NCI-H460 (cell line): Measurements from ENCODE around the gene LRRC38. TPM values are rescaled to one million over a fixed set of nuclear protein-coding genes. Genes with fewer than 3 reads are reported as not detected.

Source experiments
- DNase-seq: peaks from one replicate; pipeline ENCODE4 v3.0.0-alpha.2; 2016; ENCODE audit warnings: low read depth; ENCODE audit errors: extremely low read depth
- total RNA-seq: library from RNA; depleted of rRNA; stranded (reverse); fragments of >200 nt; shearing (Covaris generic); gene quantifications from 2 replicates; pipeline ENCODE4 v1.2.3, GENCODE V29; 2014

LRRC38 gene
- total RNA-seq, 1 experiment from 2014 or later: not detected

- DNase-seq: no peak
These were observed 3.5 kb upstream of the LRRC38 start for GRCh38 chr1:13517193-13517812.

GRCh38 chr1:13516606-13517005, 2.8 kb upstream of the LRRC38 start:
- DNase-seq: no peak

GRCh38 chr1:13514821-13515220, 1.0 kb upstream of the LRRC38 start:
- DNase-seq: no peak

DNA sequence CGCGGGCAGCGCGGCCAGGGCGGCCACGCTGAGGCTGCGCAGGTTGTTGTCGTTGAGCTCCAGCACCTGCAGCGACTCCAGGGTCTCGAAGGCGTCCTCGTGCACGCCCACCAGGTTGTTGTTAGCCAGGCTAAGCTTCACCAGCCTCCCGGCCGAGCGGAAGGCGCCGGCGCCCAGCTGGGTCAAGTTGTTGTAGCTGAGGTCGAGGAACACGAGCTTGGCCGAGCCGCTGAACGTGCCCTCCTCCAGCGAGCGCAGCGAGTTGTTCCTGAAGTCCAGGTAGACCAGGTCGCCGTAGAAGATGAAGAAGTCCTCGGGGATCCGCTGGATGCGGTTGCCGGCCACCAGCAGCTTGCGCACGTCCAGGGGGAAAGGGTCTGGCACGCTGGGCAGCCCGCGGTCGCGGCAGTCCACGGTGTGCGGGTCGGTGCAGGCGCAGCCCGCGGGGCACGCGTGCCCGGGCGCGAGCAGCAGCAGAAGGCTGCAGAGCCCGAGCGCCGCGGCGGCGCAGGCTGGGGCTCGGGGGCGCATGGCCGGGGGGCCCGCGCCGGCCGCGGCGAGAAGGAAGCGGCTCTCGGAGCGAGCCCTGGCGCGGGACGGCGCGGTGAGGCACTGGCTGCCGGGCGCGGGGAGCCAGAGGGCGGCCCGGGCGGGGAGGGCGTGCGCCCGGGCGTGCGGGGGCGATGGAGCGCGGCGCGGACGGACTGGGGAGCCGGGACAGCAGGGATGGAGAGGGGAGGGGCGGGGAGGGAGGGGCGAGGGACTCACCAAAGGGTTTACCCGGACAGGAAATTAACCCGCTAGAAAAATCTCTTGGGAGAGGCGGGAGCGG, 524 bp downstream of the LRRC38 start:
- no peak for DNase-seq

DNA sequence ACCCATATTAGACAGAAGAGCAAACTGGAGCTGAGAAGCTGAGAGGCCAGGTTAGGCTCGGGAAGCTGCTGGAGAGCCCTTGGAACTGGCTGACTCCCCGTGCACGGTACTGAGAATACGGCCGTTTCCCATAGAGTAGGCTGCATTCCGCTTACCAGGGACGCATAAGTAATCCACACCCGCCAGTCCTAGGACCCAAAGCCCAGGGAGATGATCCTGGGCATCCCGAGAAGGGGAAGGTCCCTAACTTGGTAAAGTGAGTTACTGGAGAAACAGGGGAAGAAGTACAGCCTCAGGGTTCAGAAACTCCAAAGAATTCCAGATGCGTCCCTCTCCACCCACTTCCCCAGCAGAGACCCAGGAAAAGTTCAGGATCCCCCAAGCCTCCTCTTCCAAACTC, 1.3 kb downstream of the LRRC38 start:
- DNase-seq: no peak

- no peak for DNase-seq
These were observed 3.3 kb downstream of the LRRC38 start for GRCh38 chr1:13510499-13510898.

DNA sequence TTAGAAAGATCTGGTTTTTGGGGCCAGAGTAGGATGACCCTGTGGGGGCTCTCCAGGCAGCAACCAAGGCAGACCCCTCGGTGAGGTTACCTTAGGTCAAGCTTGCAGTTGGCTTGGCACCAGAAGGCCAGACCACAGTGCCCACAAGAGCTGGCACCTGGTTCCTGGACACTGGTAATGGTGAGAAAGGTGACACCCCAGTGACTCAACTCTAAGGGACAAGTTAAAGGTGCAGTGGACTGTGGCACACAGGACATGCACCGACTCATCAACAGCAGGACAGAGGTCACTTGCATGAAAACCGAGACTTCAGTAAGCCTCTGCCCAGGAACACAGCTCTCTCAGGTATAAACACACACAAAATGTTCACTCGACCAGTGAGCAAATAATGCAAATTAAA, 6.7 kb downstream of the LRRC38 start:
- DNase-seq: no peak

DNA sequence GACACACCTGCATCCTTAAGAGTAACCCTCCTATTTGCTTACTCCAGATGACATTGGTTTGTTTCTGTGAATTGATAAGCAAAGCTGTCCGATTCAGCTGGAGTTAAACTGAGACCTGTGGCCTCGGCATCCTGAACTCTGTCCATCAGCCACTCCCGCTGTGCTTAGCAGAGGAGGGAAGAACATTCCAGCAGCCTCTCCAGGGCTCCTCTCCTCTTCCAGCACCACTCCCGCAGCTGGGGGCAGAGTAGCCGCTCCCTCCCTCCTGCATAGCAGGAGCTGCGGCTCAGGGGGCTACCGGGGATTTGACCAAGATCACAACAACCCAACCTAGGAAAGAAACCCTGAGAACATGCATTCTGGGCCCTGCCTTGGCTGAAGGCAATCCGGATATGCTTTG, 8.8 kb downstream of the LRRC38 start:
- no peak for DNase-seq

DNA sequence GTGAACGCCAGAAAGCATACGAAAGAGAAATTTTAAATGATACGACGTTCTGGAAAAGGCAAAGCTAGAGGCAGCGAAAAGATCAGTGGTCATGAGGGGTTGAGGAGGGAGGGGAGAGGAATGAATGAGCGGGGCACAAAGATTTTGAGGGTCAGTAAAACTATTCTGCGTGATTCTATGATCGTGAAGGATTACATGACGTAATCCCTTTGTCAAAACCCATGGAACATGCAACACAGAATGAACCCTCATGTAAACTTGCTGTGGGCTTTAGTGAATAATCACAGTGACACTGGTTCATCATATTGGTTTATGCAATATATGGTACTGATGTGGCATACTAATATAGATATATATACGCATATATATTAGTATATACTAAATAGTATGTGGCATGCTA, 13.0 kb downstream of the LRRC38 start:
- no peak for DNase-seq

DNA sequence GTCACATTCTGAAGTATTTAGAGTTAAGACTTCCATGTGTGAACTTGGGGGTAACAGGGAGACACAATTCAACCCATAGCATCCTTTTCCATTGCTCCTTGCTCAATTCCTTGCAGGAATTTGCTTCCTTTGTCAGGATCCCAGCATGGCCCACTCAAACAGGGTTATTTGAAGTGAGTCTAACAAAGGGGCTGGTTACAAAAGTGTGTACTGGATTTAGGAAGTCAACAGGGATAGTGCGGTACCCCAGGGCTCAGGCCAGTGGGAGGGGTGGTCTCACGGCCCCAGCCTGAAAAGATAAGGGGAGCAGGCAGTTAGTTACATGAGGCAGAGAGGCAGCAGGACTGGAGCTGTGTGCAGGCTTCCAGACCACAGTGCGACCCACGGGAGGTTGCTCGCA, 14.4 kb downstream of the LRRC38 start:
- DNase-seq: no peak

DNA sequence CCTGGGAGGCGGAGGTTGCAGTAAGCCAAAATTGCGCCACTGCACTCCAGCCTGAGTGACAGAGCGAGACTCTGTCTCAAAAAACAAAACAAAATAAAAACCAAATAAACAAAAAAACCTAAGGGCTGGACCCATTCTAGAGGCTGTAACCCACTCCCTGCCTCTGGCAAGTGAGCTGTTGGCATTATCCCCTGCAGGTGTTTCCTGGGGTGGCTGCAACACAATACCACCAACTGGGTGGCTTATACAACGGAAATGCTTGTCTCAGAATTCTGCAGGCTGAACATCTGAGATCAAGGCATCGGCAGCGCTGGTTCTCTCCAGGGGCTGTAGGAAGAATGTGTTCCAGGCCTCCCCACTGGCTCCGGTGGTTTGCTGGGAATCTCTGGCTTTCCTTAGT, 15.2 kb downstream of the LRRC38 start:
- no peak for DNase-seq

- DNase-seq: no peak
These were observed 18.6 kb downstream of the LRRC38 start for GRCh38 chr1:13495186-13495585.

DNA sequence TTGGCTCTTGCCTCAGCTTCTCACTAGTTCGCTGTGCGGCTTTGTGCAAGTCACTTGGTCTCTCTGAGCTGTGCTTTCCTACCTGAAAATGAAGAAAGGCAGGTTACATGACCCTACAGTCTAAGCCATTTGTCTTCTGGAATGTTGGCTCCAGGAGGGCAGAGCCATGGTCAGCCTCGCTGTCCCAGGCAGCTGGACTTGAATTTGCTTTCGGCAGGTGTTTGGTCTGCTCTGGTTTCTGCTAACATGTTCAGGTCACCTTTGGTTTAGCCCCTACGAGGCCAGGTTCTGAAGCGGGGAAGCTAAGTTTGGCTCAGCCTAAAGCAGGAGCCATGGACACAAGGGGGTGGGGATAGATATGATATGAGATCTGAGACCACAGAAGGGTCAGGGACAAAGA, 19.1 kb downstream of the LRRC38 start:
- DNase-seq: no peak

DNA sequence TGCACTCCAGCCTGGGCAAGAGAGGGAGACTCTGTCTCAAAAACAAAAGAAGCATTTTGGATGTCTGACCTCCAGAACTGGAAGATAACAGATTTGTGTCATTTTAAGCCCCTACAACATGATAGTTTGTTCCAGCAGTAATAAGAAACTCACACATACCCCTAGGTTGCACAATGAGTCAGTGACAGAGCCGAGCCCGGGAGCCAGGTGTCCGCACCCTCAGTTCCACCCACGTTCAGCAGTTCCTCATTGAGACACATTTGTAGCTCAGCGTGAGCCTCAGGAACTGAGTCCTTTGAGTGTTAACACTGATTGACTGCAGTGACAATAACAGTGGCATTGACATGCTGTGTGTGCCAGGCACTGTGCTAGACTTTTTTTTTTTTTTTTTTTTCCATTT, 19.8 kb downstream of the LRRC38 start:
- DNase-seq: no peak

- no peak for DNase-seq
These were observed 21.1 kb downstream of the LRRC38 start for GRCh38 chr1:13492711-13493110.

- no peak for DNase-seq
These were observed 25.8 kb downstream of the LRRC38 start for GRCh38 chr1:13487957-13488356.

DNA sequence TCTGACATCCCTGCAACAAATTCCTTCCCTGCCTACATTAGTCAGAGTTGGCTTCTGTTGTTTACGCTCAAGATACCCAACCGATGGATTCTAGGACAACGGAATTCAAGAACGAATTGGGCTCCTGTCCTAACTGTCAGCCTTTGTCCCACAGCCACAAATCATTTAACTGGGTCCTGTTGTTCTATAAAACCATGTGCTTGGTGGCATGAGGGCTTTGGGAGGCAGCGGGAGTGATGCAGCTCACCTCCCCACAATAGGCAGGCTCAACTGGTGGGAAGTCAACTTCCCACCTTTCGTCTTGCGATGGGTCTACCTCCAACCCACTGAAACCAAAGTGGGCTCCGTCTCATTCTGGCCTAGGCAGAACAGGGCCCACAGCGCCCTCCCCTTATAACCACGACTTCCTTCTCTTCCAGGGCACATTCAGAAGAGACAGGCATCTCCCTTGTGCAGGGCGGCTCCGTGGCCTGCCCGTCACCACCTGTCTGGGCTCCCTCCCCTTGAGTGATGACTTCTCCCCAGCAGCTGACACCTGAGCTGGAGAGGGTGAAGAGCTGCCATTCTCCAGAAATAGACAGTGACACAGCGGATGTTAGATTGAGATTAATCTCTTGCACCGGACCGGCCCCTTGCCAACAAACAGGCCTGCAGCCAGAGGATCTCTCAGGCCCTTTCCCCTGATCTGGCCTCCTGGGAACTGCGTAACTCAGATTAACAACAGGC, 26.5 kb downstream of the LRRC38 start:
- DNase-seq: no peak

DNA sequence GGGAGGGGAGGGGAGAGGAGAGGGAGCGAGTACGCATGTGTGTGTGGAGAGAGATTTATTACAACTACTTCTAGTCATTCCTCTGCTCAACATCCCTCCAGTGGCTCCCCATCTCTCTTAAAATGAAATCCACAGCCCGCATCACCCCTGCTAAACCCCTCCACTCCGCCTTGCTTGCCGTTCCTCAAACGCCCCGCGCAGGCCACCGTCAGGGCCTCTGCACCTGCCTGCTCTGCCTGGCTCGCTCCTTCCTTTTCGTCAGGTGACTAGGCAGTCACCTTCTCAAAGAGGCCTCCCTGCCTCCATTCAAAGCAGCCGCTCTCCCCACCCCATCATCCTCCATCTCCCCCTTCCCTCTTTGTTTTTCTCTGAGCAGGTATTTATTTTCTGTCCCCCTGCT, 29.9 kb downstream of the LRRC38 start:
- no peak for DNase-seq

GRCh38 chr1:13482600-13482999, 31.2 kb downstream of the LRRC38 start:
- no peak for DNase-seq

DNA sequence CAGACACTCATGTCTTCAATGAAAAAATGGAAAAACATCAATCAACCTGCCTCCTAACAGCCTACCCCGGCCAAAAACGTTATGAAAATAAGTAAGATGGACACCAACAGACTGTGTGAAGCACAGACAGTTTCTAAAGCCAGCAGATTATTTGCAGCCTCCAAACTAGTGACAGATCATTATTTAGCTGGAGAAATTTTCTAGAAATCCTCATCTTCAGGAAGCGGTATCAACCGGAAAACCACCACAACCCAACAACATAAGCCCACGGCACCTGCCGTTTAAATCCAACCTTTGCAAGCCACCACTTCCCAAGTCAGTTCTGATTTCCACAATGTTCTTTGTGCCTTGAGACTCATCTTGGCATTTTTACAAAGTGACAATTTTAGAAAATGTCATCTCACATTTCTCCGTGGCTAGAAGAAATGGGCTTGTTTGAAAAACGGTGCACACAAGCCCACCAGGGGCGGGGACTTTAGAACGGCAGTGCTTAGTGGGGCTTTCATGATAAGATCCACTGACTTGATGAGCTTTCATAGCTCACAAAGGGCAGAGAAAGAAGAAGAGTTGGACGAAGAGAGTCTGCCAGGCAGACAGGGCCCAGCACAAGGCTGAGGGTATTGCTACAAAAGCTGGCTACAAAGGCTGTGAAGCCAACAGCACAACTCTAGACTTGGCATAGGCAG, 34.5 kb downstream of the LRRC38 start:
- no peak for DNase-seq

DNA sequence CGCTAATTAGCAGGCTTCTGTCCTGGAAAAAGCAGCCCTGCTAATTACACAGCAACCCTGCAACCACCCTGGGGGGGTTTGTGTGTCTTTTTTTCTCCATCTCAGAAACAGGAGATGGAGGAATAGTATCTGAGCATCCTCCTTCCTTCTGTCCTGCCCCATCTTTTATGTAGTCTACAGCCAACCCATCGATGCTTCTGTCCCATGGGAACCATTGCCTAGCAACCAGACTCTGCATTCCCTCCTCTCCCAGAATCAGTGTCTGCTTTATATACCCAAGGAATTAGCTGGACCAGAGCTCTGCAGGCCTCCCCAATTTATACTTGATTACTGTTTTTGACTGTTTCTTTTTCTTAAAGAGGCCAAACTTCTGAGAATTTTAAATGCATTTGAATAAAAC, 35.1 kb downstream of the LRRC38 start:
- no peak for DNase-seq
